Measurements from ENCODE around the gene MPPED2.

Gene MPPED2

DNA sequence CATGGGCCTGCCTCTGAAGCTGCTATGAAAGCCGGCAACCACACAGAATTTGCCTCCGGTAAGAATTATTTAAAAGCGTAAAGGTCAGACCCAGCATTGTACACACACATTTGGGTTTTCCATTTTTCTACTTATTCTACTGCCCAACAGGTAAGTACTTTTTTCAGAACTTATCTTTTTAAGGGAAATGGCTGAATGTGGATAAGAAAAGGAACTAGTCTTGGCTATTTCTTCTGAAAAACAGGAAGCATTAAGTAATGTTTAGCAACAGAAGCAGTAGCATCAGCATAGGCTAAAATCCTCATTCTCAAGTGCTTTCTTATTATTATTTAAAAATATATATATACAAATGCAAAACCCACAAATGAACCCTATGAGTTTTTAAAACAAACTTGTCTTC is 103.1 kb downstream of the MPPED2 start:
- DNase-seq: peak; percentile 41 to 60

DNA sequence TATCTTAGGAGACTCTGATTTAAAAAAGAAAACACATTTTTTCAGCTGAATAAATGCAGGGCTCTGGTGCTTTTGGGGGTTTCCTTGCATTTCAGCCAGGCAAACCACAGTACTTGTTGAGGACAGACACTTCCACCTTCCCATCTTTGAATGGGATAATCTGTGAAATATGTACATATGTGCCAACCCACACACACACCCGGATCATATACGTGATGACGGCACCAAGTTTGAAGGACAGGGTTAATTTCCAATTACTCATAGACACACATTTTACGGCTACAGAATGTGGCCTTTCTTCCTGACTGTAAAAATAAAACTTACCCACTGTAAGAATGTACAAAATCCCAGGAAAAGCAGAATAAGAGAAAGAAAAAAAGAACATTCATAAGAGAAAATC is 104.4 kb downstream of the MPPED2 start:
- no peak for DNase-seq

DNA sequence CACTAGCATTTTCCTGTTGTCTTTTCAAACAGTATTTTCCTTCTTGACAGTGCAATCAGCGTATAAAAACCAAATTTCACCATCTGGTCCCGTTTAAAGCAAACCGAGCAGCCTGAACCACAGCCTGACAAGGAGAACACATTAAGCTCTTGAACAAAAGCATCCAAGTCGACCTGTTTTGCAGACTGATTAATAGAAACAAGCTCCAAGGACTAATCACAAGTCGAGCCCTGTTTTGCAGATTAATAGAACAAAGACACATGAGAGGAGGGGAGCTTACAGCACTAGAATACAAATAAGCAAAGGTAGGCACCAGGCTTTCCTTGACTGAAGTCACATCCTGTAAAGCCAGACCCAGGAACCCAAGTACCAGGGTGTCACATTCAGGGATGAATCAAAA is 104.8 kb downstream of the MPPED2 start:
- DNase-seq: no peak

DNA sequence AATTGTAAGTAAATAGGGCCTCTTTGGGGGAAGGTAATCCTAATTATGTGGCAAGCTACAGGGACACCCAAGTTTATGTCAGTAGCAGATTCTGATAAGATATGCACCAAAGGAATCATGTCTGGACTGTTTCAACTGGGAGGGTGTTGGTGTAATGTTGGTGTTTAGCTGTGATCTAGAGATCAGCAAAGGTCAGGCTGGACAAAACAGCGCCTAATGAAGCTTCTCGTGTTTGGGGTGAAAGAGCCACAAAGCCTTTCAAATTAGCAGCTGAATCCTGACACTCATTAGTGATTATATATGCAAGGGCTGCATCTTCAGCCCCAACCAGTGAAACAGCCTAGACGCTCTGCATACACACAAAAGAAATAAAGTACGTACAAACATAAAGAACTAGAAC is 106.3 kb downstream of the MPPED2 start:
- no peak for DNase-seq

DNA sequence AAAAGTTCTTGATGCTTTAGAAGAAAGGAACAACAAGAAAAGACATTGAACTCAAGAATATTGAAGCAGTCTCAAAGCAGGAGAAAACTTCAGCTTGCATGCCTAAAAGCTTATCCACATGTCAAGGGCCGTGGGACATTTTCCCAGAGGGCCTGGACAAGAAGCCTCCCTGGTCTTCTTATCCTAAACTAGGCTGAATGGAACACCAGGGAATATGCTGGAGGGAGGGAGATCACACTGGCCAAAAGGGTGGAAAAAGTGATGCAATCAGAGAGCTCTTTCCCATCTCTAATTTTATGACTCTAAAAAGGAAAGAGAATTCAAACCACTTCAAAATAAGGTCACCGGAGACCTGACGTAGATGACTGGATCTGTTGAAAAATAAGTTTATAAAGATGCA is 107.2 kb downstream of the MPPED2 start:
- DNase-seq: no peak

DNA sequence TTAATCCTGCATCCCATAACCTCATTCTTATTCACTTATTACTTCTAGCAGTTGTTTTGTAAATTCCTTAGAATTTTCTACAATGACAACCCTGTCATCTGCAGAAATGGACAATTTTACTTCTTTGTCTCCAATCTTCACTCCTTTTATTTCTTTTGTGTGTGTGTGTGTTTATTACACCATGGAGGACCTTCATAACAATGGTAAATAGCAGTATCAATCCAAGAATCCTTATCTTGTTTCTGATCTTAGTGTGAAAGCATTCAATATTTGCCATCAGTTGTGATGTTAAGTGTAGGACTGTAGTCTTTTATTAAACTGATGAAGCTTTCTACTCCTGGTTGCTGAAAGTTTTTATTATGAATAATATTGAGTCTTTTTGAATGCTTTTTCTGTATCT is 109.1 kb downstream of the MPPED2 start:
- no peak for DNase-seq

DNA sequence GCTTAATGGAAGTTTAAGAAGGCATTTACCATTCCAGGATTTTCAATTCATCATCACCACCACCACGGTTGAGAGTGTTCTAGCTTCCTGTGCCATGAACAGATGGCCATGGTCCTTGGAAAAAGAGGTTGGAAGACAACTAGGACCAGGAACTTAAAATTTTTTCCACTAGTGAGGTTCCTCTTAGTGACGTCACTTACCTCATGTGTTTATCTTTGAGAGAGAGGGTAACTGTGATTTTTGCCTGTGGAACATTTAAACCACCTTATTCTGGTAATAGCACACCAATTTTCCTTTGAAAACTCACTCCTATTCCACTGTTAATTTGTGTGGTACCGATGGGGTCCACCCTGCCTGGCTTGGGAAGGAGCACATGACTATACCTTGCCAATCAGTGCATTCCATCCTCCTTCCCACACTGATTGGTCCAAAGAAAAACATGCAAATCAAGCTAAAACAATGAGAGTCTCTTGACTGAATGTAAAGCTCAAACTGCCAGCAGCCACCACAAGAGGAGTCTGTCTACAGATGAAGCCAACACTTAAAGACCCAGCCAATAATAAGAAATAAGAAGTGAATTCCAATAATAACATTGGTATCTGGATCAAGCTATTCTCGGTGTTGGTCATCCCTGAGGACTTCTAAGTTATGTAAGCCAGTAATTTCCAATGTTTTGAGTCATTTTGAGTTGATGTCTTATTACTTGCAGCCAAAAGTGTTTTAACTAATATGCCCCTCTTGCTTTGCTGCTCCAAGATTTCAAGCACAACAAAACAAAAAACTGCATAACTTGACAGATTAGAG is 111.8 kb downstream of the MPPED2 start:
- no peak for DNase-seq

DNA sequence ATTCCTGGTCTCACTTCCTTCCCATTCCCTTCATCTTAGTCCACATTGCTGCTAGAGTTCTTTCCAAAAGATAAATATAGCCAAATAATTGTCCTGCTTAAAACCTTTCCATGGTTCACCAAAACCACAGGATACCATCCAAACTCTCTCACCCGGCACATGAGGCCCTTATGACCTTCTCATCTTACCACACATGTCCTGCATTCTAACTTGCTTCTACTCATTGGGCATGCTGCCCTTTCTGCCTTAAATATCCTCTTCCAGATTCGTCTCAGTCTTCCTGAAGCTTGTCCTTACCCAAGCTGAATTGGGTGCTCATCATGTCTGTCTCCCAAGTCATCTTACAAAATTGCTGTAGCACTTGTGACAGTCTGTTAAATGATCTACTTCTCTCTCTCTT is 114.9 kb downstream of the MPPED2 start:
- no peak for DNase-seq

DNA sequence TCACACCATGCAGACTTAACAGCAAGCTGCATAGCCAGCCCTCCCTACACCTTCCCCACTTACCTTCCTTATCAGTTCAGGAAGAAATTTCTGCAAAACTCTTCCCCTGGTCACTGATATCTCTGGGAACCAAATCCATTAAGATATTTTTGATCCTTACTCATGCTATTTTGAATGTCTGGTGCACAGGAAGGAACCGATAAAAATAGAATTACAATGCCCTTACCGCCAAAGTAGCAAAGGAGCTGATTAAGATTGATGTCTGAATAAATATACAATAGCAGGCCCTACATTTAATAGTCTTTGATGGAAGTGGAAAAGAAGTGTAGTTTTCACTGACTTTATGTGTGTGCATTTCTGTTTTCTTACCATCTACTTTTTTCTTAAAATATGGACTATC is 117.3 kb downstream of the MPPED2 start:
- no peak for DNase-seq

DNA sequence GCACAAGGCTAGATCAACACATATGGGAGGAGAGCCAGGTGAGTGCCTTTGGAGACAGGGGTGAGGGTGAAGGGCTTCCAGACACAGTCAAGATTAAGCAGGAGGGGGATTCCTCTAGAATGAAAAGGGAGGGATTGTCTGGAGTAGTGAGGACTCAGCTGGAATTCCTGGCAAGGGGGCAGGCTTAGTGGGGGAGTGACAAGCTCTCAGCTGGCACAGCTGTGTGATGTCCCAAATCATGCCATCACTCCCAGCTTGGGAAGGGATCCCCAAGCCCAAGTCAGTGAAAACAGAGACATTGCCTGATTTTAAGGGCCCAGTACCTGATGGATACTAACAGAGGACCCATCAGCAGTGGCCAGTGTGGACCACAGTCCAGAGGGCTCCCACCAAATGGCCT is 119.0 kb downstream of the MPPED2 start:
- no peak for DNase-seq

DNA sequence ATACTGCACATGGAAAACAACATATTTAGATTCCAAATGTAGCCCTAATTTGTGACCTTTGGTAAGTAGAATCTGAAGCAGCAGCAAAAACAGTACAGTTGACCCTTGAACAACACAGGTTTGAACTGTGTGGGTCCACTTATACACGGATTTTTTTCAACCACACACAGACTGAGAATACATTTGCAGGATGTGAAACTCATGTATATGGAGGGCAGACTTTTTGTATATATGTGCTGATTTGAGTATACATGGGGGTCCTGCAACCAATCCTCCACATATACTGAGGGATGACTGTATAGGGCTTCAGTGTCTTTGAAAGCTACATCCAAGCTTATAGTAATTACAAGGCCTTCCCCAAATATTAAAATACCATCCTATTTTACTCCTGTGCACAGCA is 120.5 kb downstream of the MPPED2 start:
- no peak for DNase-seq

DNA sequence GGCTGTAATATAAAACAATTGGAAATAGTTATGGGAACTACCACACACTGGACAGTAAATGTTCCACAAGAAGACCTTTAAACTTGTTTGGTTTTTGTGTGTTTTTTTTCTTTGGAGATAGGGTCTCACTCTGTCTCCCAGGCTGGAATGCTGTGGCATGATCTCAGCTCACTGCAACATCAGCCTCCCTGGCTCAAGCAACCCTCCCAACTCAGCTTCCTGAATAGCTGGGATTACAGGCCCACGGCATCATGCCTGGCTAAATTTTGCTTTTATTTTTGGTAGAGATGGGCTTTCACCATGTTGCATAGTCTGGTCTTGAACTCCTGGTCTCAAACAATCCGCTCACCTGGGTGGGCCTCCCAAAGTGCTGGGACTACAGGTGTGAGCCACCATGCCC is 121.0 kb downstream of the MPPED2 start:
- no peak for DNase-seq

DNA sequence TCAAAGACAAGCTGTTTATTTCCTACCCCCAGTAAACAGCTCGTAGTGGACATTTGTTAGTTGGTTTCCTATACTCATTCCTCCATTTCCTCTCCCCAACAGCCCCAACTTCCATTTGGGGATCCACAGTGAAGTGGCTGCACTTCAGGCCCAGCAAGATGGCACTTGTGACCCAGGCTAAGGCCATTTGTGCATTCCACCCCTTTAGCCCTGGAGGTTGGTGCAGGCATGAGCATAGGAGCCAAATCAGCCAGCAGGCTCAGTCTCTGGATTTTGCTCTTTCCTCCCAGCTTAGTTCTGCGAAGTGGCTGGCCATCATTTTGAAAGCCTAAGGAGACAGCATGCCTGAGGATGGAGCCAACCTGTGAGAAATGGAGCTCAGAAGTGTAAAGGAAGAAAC is 122.9 kb downstream of the MPPED2 start:
- no peak for DNase-seq

DNA sequence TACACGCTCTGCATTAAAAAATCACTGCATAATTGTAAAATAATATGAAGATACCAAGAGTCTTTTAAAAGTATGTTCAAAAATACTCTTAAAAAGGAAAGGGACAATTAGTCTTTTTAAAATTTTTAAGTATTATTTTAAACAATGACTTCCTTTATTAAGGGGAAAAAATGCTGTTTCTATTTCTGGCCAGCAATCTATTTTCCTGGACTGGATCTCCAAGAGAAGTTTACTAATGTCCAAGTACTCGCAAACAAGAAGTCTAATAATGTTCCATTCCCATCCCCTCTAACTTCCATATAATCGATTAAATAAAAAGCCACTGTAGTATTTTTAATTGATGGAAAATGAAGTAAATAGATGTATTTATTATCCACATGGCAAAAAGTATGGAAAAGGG is 123.7 kb downstream of the MPPED2 start:
- no peak for DNase-seq

DNA sequence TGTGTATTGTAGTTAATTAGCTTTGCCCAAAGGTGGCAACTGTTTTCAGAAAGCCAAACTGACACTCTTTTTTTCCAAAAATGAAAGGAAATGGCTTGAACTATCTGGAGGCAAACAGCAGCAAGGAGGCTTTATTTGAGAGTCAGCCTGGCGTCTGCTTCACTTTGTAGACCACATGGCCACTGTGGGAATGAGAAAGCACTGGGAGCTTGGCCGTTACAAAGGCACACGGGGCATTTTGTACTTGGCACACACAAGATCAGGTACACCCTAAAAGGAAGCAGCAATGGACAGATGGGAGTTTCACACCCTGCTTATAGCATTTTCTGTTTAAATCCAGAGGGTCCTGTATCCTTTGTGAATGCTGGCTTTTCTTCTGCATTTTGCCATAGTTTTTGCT is 126.3 kb downstream of the MPPED2 start:
- DNase-seq: no peak

DNA sequence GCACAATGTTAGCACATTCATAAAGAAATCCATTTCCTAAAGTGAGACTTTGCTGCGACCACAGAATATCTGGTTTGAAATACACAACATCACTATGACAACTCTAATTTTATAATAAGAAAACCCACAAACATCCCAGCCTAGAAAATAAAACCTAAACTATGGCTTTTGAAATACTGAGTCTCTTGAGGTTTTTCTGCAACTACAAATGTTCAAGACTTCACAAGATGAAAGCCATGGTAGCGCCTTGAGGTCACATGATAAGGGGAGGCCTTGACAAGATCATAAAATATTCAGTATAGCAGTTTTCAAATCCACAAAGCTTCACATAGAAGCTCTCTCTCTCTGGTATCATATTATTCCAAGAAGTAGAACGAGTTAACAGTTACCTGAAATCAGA is 126.8 kb downstream of the MPPED2 start:
- no peak for DNase-seq

DNA sequence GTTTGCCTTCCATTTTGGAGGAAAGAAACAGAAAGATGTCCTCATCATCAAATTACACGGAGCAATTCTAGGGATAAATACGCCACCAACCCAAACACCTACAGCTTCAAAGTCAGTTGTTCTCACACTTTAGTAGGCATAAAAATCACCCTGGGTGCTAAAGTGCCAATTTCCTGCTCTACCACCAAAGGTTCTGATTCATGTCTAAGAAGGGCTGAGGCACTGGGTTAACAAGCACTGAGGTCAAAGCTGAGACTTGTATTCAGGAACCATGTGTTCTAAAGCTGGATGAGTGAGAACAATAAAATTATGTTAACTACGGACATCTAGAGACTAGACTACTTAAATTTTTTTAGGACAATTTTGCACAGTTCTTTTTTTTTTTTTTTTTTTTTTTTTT is 127.6 kb downstream of the MPPED2 start:
- DNase-seq: no peak

DNA sequence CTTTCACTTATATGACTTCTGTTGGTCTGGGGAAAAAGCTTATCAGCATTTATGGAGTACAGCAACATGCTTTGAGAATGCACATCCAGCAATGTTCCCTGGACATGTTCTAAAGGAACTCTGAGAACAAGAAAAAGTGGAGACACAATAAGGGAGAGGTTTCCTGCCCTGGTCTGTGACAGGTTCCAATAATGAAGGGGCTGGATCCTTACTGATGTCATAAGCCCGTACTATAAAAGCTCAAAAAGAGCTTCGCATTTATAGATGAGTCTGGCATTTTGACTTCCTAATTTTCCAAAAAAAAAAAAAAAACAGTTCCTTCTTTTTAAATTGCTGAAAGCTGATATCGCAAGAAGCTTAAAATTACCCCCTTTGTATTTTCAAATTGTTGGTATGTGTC is 129.1 kb downstream of the MPPED2 start:
- peak; percentile 1 to 52 for DNase-seq

DNA sequence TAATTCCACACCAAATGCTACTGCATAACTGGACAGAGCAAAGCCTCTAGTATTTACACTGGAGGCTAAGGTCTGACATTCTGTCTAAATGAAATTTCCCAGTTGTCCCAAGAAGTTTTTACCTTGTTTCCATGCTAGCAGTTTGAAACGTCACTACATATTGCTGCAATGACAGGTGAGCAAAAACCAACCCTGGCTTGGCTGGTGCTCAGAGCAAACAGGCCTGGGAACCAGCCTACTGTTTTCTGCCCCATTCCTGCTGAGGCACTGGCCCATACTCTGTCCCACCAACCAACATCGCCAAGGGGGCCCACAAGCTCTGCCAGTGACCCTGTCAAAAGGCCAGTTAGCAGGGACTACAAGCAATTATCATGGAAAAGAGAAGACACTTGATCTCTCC is 131.1 kb downstream of the MPPED2 start:
- DNase-seq: no peak

DNA sequence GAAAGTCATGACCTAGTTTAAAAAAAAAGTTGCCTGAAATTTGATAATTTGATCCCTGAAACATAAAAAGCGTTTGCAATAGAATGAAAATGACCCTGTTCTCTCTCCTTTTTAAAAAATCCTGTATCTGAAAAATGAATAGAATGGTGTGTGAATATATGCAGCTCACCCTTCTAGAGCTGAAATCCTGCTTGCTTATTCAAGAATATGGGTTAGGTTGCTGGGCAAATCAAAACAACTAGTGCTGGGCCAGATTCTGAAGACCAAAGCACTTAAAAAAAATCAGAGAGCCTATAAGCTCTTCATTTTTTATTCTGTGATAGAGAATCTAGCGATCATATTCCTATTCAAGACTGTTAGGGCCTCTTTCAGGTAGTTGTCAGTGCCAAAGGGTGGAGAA is 131.6 kb downstream of the MPPED2 start:
- DNase-seq: no peak

DNA sequence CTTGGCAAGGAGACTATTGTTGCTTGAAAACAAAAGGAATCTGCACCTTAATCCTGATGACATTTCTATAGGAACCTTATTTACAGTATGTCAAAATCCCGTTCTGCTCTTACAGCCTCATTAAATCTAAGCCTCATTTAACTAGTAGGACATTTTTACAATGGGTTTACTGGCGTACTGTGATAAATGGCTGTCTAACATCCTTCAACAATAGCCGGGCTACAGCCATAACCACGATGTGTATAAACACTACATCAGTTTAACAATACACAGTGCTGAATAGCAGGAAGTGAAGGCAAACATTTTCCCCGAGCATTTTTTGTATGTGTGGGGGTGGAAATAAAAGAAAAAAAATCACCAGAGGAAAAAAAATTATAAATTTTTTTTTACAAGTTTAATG is 132.0 kb downstream of the MPPED2 start:
- no peak for DNase-seq

DNA sequence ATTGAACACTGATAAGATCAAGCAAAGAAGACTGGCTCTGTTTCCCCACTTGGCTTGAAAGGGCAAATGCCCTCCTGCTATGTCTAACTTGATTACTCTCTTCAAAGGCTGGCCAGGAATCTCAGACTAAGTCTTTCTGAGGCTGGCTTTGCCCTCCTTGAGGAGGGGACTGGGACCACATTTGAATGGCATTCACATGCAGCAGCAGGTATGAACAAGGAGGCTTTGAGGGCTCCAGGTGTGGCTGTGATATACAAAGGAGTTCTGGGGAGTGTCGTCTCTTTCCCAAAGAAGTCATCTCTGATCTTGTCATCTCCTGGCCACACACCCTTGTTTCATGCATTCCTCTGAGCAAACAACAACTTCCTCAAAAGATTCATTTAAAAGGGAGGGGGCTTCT is 132.4 kb downstream of the MPPED2 start:
- DNase-seq: no peak

DNA sequence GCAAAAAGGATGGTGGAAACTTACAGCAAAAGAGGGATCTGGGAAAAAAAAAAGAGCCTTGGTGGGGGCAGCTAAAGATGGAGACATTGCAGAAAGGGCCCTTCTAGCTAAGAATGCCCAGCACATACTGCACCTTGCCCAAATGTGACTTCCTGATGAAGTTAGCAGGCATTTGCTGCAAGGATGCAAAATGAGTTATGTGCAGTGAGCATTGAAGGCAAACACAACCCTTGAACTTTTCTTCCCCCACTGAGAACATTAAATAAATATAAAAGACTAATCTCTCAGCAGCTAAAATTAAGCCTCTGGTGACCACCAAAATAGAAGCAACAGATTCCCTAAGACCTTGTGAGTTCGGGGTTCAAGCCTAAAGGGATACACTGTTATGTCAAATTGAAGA is 133.3 kb downstream of the MPPED2 start:
- no peak for DNase-seq

DNA sequence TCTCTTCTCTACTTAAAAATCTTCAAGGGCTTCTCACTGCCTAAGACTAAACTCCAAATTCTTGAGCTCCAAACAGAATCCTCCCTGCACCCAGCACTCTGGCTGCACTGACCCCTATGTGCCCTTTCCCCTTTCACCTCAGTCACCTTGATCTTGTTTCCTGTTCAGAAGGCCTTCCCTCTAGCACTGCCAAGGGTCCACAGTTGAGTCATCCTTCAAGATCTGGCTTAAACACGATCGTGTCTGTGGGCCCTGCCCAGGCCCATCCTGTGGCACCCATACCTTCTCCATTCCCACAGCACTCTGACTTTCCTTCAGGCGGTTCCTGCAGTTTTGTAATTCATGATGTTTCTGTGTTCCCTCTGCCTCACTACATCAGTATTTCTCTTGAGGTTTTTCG is 134.0 kb downstream of the MPPED2 start:
- DNase-seq: no peak

DNA sequence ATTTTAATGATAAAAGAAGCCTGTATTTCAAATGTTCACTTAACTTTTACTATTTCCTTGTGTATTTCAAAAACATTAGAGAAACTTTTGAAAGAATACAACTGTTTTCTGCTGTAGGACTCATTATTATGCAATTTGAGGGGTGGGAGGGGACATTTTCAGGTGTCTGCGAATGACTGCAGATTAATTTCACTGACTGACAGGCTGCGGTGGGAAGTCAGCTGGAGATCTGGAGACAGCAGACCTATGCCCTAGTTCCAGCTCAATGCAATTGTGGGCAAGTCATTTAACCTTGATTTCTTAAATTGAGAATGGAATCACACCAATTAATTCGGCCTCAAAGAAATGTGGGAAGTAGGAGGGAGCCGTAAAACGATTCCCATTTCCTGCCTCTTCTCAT is 134.5 kb downstream of the MPPED2 start:
- DNase-seq: no peak

Measured in inflammatory macrophage (primary cell).